NCI-H226 (cell line): Measurements from ENCODE around the gene NUB1.

Experiments used
- DNase-seq: peaks from one replicate; pipeline ENCODE4 v3.0.0-alpha.2; 2015

NUB1 gene

GRCh38 chr7:151348970-151349369 lies 7.4 kb downstream of the NUB1 start:
- DNase-seq = no peak

GRCh38 chr7:151349507-151349853 lies 7.9 kb downstream of the NUB1 start:
- DNase-seq = no peak

- no peak for DNase-seq
Observed at GRCh38 chr7:151351027-151351426, 9.4 kb downstream of the NUB1 start.

GRCh38 chr7:151351967-151352366 lies 10.4 kb downstream of the NUB1 start:
- no peak for DNase-seq

GRCh38 chr7:151352512-151352911 lies 10.9 kb downstream of the NUB1 start:
- DNase-seq = no peak

- no peak for DNase-seq
Observed at GRCh38 chr7:151361193-151361959, 19.8 kb downstream of the NUB1 start.

GRCh38 chr7:151363182-151363581 lies 21.6 kb downstream of the NUB1 start:
- DNase-seq = no peak

- DNase-seq = no peak
Observed at GRCh38 chr7:151366166-151366879, 24.7 kb downstream of the NUB1 start.

GRCh38 chr7:151366880-151367222 lies 25.2 kb downstream of the NUB1 start:
- no peak for DNase-seq

- DNase-seq = no peak
Observed at GRCh38 chr7:151367284-151367683, 25.7 kb downstream of the NUB1 start.

- DNase-seq = peak; percentile 40
Observed at GRCh38 chr7:151368136-151368571, 26.5 kb downstream of the NUB1 start.

GRCh38 chr7:151371266-151371665 lies 29.7 kb downstream of the NUB1 start:
- DNase-seq = no peak

- DNase-seq = no peak
Observed at GRCh38 chr7:151372612-151373265, 31.1 kb downstream of the NUB1 start.

- DNase-seq = no peak
Observed at GRCh38 chr7:151373599-151373998, 32.0 kb downstream of the NUB1 start.

GRCh38 chr7:151374139-151374538 lies 32.5 kb downstream of the NUB1 start:
- no peak for DNase-seq

GRCh38 chr7:151374726-151375125 lies 33.1 kb downstream of the NUB1 start:
- DNase-seq = no peak

GRCh38 chr7:151375530-151376217 lies 34.1 kb downstream of the NUB1 start:
- DNase-seq = no peak

- DNase-seq = no peak
Observed at GRCh38 chr7:151376218-151376902, 34.7 kb downstream of the NUB1 start.

GRCh38 chr7:151377406-151377805 lies 35.8 kb downstream of the NUB1 start:
- DNase-seq = no peak

GRCh38 chr7:151378011-151378410 lies 36.4 kb downstream of the NUB1 start:
- no peak for DNase-seq

GRCh38 chr7:151378496-151379192 lies 37.0 kb downstream of the NUB1 start:
- DNase-seq = no peak

GRCh38 chr7:151379193-151379520 lies 37.5 kb downstream of the NUB1 start:
- DNase-seq = no peak
